ENCODE data around the gene VENTX.

GRCh38 chr10:133230044-133230361 lies 7.7 kb upstream of the VENTX start, which contains the start of gene UTF1:
- TF ChIP-seq CTCF (IDR thresholded peaks at IDR 0.05) = no peak
- no peak for TF ChIP-seq EZH2phosphoT487 (IDR thresholded peaks at IDR 0.05)

Data from neural progenitor cell (in vitro differentiated cells).